T-helper 17 cell (primary cell): ENCODE measurements around the gene AMER2. TPM values are rescaled to one million over a fixed set of nuclear protein-coding genes. Genes with fewer than 3 reads are reported as not detected.
A peak's percentile ranks its signal among the peaks of the same experiment; 100 is the strongest.

ENCODE experiments used
- ATAC-seq: fragments of 150-1000 bp; cut with Tn5 transposase; 2 replicates; pipeline ENCODE4 v1.10.0; 2021; ENCODE audit warnings: mild to moderate bottlenecking, moderate library complexity
- DNase-seq, 3 donors: peaks; one replicate each; pipeline versions ENCODE4 v3.0.0 to v3.0.0-alpha.2; 2020 to 2021
- H3K9me3 ChIP-seq: one replicate; pipeline ENCODE4 v1.7.0; 2013; ENCODE audit warnings: low read length, mild to moderate bottlenecking; ENCODE audit not compliant: control insufficient read depth, poor library complexity, severe bottlenecking
- H3K27ac Mint-ChIP-seq: one replicate; pipeline ENCODE4 v1.8.0; 2022; ENCODE audit warnings: mild to moderate bottlenecking, moderate library complexity, mixed read lengths
- H3K27me3 Mint-ChIP-seq: one replicate; pipeline ENCODE4 v1.8.0; 2022; ENCODE audit warnings: mixed read lengths
- H3K36me3 Mint-ChIP-seq: one replicate; pipeline ENCODE4 v1.8.0; 2022; ENCODE audit warnings: low read depth, mixed read lengths
- H3K4me1 Mint-ChIP-seq: one replicate; pipeline ENCODE4 v1.8.0; 2022; ENCODE audit warnings: mild to moderate bottlenecking, mixed read lengths
- H3K4me3 Mint-ChIP-seq: one replicate; pipeline ENCODE4 v1.8.0; 2022; ENCODE audit warnings: mild to moderate bottlenecking, moderate library complexity, mixed read lengths
- total RNA-seq, 4 donors: library from RNA in 2 of 4; stranded (reverse) in 2 of 4; gene quantifications; one replicate each; pipeline ENCODE4 v1.2.3 and lab custom pipeline; 2022 to 2026

Gene AMER2
- total RNA-seq, 2 donors from 2014 or later, result not detected

- H3K9me3 ChIP-seq, result no peaks in the 10 kb centered on the region
- ATAC-seq, result no peak
- H3K36me3 Mint-ChIP-seq, result no peaks in the 10 kb centered on the region
- peaks cover 33% of the 10 kb centered on the region for H3K27me3 Mint-ChIP-seq
- no peak for DNase-seq
- H3K27ac Mint-ChIP-seq, result no peak overlapping the region
- H3K4me1 Mint-ChIP-seq, result peaks cover 1% of the 10 kb centered on the region
- no peak overlapping the region for H3K4me3 Mint-ChIP-seq
These were observed 36.2 kb downstream of the AMER2 start for GRCh38 chr13:25135896-25136295.

GRCh38 chr13:25132751-25133390 is 39.2 kb downstream of the AMER2 start:
- DNase-seq, result no peak
- H3K4me3 Mint-ChIP-seq, result no peak overlapping the region
- H3K27me3 Mint-ChIP-seq, result peaks cover 23% of the 10 kb centered on the region

DNA sequence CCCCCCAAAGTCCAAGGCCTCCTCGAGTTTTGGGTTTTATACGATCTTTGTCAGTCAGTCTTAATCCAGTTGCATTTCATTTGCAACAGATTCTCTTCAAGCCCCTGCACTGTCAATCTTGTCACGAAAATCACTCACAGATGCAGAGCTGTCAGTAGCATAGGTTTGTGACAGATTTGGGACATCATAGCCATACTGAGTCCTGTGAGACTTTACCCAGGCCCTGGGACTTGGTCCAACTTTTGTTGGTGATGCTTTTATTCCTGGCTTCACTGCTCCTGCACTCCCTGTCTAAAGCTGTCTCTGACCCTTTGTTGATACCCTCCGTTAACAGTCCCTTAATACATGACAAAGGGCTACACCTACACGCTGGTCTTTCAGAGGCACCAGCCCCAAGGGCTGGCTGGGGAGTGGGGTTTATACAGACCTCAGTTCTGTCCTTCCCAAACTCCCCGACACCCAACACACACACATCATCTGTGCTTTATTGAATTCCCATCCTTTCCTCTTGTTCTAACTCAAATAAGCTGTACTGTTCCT is 40.1 kb downstream of the AMER2 start:
- no peak overlapping the region for H3K27ac Mint-ChIP-seq
- no peaks in the 10 kb centered on the region for H3K9me3 ChIP-seq
- peaks cover 14% of the 10 kb centered on the region for H3K27me3 Mint-ChIP-seq
- peaks cover 2% of the 10 kb centered on the region for H3K4me1 Mint-ChIP-seq
- H3K36me3 Mint-ChIP-seq, result no peaks in the 10 kb centered on the region
- H3K4me3 Mint-ChIP-seq, result no peak overlapping the region
- ATAC-seq (no peak), DNase-seq (no peak)

More at GRCh38 chr13:25132751-25133390, 39.2 kb downstream of the AMER2 start:
- Mint-ChIP-seq H3K36me3 (no peaks in the 10 kb centered on the region), H3K27ac (no peak overlapping the region), H3K4me1 (peaks cover 2% of the 10 kb centered on the region)
- H3K9me3 ChIP-seq, result no peaks in the 10 kb centered on the region
- no peak for ATAC-seq

- Mint-ChIP-seq H3K4me1 (peaks cover 2% of the 10 kb centered on the region), H3K27me3 (peaks cover 11% of the 10 kb centered on the region), H3K4me3 (no peak overlapping the region), H3K27ac (no peak overlapping the region), H3K36me3 (no peaks in the 10 kb centered on the region)
- no peaks in the 10 kb centered on the region for H3K9me3 ChIP-seq
- DNase-seq, result no peak
- ATAC-seq, result no peak
These were observed 41.1 kb downstream of the AMER2 start for GRCh38 chr13:25130944-25131343.

DNA sequence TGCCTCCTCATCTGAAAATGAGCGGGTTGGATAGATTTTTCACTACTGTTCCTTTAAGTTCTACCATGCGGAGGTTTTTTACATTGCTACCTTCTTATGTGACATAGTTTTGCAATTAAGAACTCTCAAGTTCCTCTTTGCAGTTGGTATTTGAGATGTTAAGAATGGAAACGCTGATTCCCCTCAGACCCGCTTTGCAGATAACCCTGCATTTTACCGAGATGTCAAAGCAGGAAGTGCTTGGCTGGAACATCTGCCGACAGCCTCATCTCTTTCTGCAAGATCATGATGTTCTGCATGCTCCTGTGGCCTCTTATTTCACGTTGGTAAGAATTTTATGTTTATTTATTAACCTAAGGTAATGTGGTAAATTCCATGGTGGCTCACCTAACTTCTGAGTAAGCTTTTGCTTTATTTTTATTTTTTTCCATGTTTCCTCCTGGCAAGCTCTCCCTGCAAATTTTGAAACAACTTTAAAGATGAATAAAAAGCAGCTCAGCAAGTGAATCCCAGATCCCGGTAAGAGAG is 53.6 kb downstream of the AMER2 start:
- no peak overlapping the region for H3K4me3 Mint-ChIP-seq
- no peak overlapping the region for H3K27ac Mint-ChIP-seq
- no peak for ATAC-seq

DNA sequence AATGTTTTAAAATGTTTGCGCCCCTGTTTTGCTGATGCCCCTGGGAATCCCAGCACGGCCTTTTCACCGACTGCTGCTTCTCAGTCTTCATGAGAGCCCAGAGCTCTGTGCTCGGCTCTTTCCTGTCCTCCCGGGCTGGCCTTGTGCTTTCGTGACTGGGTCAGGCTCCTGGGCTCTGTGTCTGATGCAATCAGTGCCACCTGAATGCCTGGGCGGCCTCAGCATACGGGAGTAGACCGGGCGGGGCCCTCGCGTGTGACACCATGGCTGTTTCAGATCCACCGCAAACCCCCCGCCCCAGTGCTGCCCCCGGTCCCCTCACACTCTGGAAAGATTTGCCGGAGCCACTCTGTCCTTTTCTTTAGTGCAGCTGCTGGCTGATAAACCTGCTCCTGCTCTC is 54.8 kb downstream of the AMER2 start:
- ATAC-seq (no peak), DNase-seq (no peak)
- Mint-ChIP-seq H3K4me1 (no peaks in the 10 kb centered on the region), H3K27me3 (peaks cover 87% of the 10 kb centered on the region), H3K4me3 (no peak overlapping the region), H3K36me3 (no peaks in the 10 kb centered on the region), H3K27ac (no peak overlapping the region)
- no peaks in the 10 kb centered on the region for H3K9me3 ChIP-seq

More for the DNA sequence above, 53.6 kb downstream of the AMER2 start:
- Mint-ChIP-seq H3K27me3 (peaks cover 80% of the 10 kb centered on the region), H3K36me3 (no peaks in the 10 kb centered on the region), H3K4me1 (no peaks in the 10 kb centered on the region)
- DNase-seq, result no peak
- no peaks in the 10 kb centered on the region for H3K9me3 ChIP-seq

- ATAC-seq, result no peak
- no peaks in the 10 kb centered on the region for H3K9me3 ChIP-seq
- H3K36me3 Mint-ChIP-seq, result no peaks in the 10 kb centered on the region
- no peak overlapping the region for H3K27ac Mint-ChIP-seq
- no peak overlapping the region for H3K4me3 Mint-ChIP-seq
- H3K27me3 Mint-ChIP-seq, result peaks cover 79% of the 10 kb centered on the region
- DNase-seq, result no peak
- H3K4me1 Mint-ChIP-seq, result no peaks in the 10 kb centered on the region
These were observed 56.0 kb downstream of the AMER2 start for GRCh38 chr13:25116044-25116443.

DNA sequence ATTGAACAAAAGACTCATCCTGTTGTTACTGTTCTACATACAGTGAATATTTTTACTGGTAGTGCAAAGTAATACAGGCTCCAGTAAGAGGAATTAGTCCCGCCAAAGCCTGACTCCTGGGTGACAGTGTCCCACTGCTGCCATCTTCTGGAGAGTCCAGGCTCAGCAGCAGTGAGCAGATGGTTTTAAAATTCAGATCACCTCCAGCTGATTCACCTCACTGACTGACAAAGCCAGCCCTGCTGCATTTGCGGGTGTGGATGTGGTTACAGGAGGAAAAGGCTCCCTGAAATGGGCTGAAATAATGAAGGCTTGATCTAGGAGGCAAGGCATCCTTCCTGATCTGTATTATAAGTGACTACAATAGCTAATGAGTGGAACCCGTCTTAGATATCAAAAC is 57.9 kb downstream of the AMER2 start:
- Mint-ChIP-seq H3K27ac (no peak overlapping the region), H3K36me3 (no peaks in the 10 kb centered on the region), H3K4me3 (no peak overlapping the region), H3K27me3 (peaks cover 65% of the 10 kb centered on the region), H3K4me1 (no peaks in the 10 kb centered on the region)
- ATAC-seq (peak; percentile 78), DNase-seq (peak; percentile 12 to 35 (median 14))
- H3K9me3 ChIP-seq, result no peaks in the 10 kb centered on the region

DNA sequence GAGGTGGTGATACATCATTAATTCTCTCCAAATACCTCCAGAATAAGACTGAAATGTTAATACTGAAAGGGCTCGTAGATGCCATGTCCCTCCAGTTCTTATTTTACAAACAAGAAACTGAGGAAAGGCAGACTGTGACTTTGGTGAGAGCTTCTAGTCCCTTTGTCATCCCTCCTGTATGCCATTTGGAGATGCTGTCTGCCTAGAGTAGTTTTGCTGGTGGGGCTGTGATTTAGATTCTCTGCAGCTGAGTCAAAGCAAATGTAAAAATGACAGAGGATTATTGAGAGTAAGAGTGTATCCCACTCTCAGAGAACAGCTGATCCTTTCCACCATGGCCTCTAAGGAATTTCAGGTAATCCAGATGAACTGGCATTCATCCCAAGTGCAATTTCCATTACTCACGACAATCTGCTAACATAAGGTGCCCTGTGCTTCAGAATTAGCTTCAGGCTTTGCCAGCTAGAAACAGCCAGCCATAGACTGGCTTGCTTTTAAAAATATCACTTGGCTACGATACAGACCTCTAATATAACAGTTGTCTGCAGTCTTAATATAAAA is 59.3 kb downstream of the AMER2 start:
- no peaks in the 10 kb centered on the region for H3K4me1 Mint-ChIP-seq
- no peaks in the 10 kb centered on the region for H3K36me3 Mint-ChIP-seq
- no peak overlapping the region for H3K4me3 Mint-ChIP-seq
- no peak overlapping the region for H3K27ac Mint-ChIP-seq
- peaks cover 66% of the 10 kb centered on the region for H3K27me3 Mint-ChIP-seq
- DNase-seq (no peak), ATAC-seq (no peak)
- H3K9me3 ChIP-seq, result no peaks in the 10 kb centered on the region

Other genes starting within 250 kb of the AMER2 start
- under 1 TPM; 0.31 to 0.35 TPM for gene PABPC3, start 76.2 kb downstream of the AMER2 start, total RNA-seq
- gene MTMR6, start 115.2 kb upstream of the AMER2 start, total RNA-seq, result 10 to 100 TPM; 27.2 to 38.6 TPM
- gene NUP58, start 129.3 kb upstream of the AMER2 start, total RNA-seq, result 10 to 100 TPM; 68.6 to 69.6 TPM
- gene ATP8A2, start 199.7 kb upstream of the AMER2 start, total RNA-seq, result under 1 TPM; 0.18 to 0.20 TPM